AG04450 (cell line): Measurements from ENCODE around the gene RNF19B. TPM values are rescaled to one million over a fixed set of nuclear protein-coding genes. Genes with fewer than 3 reads are reported as not detected.

Experiments
- CTCF ChIA-PET: fragments of 300-600, 350-600 bp; formaldehyde crosslinking; extraction: SDS; loops from one replicate; lab custom pipeline; 2022; ENCODE audit warnings: antibody characterized with exemption, inconsistent platforms; lab: Charles Lee
- POLR2A ChIA-PET: fragments of 350-600 bp; formaldehyde crosslinking; extraction: SDS; loops from one replicate; lab custom pipeline; 2021; ENCODE audit warnings: antibody characterized with exemption, inconsistent platforms; lab: Yijun Ruan, JAX
- DNase-seq: peaks from one replicate; pipeline ENCODE4 v3.0.0-alpha.2; 2011; ENCODE audit warnings: low read depth, low spot score
- H3K27ac ChIP-seq: one replicate; pipeline ENCODE4 v1.5.1; 2012; ENCODE audit warnings: low read depth, low read length, control low read depth
- H3K27me3 ChIP-seq: one replicate; pipeline ENCODE4 v1.6.0; 2012; ENCODE audit warnings: low read length; ENCODE audit not compliant: control insufficient read depth, insufficient read depth
- H3K4me3 ChIP-seq: 2 replicates; pipeline ENCODE4 v1.5.1; 2011; ENCODE audit warnings: mild to moderate bottlenecking, low read depth, low read length, control low read depth
- H3K9me3 ChIP-seq: 2 replicates; pipeline ENCODE4 v1.5.1; 2012; ENCODE audit warnings: low read length; ENCODE audit not compliant: control insufficient read depth, insufficient read depth
- polyA plus RNA-seq: library from polyadenylated mRNA; depleted of rRNA; stranded (reverse); fragments of >200 nt; gene quantifications from 2 replicates; pipeline ENCODE4 v1.2.3, GENCODE V29; 2011
- TF ChIP-seq, protein P1 (sequence below): IDR thresholded peaks from 2 replicates; pipeline ENCODE4 v1.5.1; 2011; ENCODE audit warnings: low read depth, low read length, control low read depth, inconsistent platforms

Gene RNF19B
- polyA plus RNA-seq, 1 experiment = 10.1 TPM

DNA sequence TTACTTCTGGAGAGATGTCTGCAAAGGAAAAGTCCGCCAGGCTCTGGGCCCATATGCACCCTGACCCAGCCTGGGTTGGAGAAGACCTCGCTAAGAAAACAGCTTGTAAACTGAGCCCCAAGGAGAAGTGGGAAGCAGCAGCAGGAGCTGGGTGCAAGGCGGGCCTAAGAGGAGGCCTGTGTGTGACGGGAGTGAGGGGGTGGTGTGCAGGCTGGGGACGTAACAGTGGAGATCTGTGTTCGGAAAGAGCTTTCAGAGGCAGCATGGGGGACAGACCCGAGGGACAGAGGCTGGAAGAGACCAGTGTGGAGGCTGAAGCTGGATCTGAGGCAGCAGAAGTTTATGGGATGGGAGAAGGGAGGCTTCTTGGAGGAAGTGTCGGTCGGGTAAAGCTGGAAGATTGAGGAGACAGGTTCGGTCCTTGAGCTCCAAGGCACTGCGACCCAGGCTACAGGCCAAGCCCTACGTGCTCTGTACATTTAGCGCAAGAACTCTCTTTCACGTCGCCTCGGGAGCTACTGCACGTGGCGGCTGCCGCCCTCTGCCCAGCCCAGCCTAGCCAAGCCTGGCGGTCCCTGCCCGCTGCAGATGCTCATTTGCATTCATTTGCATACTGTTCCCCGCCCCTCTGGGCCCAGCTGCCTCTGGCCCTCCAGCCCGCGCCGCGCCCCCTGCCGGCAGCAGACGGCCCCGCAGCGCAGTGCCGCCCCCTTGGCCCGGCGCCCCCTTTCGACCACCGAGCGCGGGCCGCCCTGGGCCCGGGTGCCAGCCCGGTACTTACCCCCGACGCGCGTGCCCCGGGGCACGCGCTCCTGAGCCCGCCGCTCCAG is 72.0 kb downstream of the RNF19B start:
- Histone ChIP-seq H3K9me3 (no peaks in the 10 kb centered on the region; the same call in 1 of the 2 replicates), H3K27me3 (peaks cover 37% of the 10 kb centered on the region), H3K27ac (no peak overlapping the region), H3K4me3 (peak overlapping the region; percentile 54)
- CTCF ChIA-PET = interaction anchor here (0.6 to 5.2 kb wide), 21 partner anchors 12 to 481 kb away, joined by 3 to 31 read pairs (median 4); no protein-coding TSS in a partner anchor
- TF ChIP-seq, protein P1, sequence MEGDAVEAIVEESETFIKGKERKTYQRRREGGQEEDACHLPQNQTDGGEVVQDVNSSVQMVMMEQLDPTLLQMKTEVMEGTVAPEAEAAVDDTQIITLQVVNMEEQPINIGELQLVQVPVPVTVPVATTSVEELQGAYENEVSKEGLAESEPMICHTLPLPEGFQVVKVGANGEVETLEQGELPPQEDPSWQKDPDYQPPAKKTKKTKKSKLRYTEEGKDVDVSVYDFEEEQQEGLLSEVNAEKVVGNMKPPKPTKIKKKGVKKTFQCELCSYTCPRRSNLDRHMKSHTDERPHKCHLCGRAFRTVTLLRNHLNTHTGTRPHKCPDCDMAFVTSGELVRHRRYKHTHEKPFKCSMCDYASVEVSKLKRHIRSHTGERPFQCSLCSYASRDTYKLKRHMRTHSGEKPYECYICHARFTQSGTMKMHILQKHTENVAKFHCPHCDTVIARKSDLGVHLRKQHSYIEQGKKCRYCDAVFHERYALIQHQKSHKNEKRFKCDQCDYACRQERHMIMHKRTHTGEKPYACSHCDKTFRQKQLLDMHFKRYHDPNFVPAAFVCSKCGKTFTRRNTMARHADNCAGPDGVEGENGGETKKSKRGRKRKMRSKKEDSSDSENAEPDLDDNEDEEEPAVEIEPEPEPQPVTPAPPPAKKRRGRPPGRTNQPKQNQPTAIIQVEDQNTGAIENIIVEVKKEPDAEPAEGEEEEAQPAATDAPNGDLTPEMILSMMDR = peak; percentile 23; the same call in 1 of the 2 replicates
- POLR2A ChIA-PET = no interaction called here
- no peak for DNase-seq

DNA sequence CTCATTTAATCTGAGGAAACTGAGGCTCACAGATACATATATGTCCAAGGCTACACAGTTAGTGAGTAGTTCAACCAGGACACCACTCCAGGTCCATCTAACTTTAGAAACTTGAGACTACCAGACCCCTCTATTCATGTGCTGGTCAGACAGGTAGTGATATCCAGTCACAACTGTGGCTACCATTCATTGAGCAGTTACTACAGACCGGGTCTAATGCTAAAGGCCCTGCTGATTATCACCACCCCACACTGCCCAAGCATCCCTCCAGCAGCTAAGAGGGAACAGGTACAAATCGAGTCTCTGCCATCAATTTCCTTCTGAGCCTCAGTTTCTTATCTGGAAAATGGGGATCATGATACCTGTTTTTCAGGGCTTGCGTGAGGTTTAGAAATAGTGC is 73.0 kb downstream of the RNF19B start:
- Histone ChIP-seq H3K27ac (no peak overlapping the region), H3K27me3 (peaks cover 43% of the 10 kb centered on the region), H3K9me3 (peaks cover 2% of the 10 kb centered on the region), H3K4me3 (no peak overlapping the region)
- ChIA-PET POLR2A (no interaction called here), CTCF (interaction anchor here (1.1 to 5.2 kb wide), 3 partner anchors 16 to 193 kb away, joined by 3 to 31 read pairs (median 5); no protein-coding TSS in a partner anchor)
- DNase-seq = no peak
- TF ChIP-seq, protein P1 = no peak

DNA sequence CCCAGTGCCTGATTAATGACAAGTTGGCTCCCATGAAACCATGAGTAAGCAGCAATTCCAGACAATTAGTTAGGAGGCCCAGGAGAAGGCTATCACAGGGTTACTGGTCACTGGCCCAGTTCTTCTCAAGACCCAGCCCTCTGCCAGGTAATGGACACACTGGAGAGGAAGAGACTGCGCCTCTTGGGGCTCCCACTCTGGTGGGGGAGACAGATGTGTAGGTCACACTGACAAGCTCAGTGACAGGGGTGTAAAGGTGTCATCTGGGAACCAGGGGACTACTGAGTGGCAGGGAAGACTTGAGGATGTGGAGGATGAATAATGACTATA is 73.4 kb downstream of the RNF19B start:
- peaks cover 3% of the 10 kb centered on the region for H3K9me3 ChIP-seq
- H3K27me3 ChIP-seq = peaks cover 43% of the 10 kb centered on the region
- DNase-seq = no peak
- no peak overlapping the region for H3K4me3 ChIP-seq
- CTCF ChIA-PET = interaction anchor here (5.2 kb wide), 1 partner anchor 15 kb away, joined by 31 read pairs; no protein-coding TSS in a partner anchor
- H3K27ac ChIP-seq = no peak overlapping the region
- POLR2A ChIA-PET = no interaction called here
- TF ChIP-seq, protein P1 = no peak

DNA sequence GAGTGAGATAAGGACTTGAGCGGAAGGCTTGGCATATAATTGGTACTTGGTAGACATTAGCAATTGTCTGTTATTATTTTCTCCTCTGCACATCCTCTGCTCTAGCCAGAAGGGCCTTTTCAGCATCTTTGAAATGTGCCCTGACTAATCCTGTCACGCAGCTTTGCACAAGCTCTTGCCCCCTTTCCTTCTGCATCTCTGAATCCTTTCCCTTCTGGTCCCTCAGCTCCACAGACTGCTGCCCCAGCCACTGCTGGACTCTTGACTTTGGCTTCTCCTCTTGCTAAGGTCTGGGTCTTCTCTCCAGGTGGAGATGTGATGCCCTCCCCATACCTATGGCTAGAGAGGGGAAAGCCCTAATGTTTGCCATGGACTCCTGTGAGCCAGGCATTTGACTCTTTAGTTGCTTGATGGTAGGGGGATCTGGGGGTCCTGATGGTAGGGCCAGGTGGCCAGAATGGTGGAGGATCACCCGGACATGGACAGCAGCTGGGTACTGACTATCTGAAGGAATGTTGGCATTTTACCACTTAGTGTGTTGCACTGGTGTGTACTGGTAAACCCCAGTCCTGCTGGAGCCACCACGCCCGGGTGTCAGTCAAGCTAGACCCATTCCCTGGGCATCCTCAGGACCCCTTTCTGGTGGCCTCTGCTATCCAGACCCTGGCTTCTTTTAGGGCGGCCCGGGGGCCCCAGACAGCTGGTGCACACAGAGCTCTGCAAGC is 73.9 kb downstream of the RNF19B start:
- H3K9me3 ChIP-seq = peaks cover 3% of the 10 kb centered on the region
- no peak for DNase-seq
- POLR2A ChIA-PET = no interaction called here
- TF ChIP-seq, protein P1 = no peak
- peaks cover 48% of the 10 kb centered on the region for H3K27me3 ChIP-seq
- CTCF ChIA-PET = interaction anchor here (0.6 to 5.2 kb wide), 2 partner anchors 15 to 169 kb away, joined by 4 to 31 read pairs; no protein-coding TSS in a partner anchor
- no peak overlapping the region for H3K4me3 ChIP-seq
- no peak overlapping the region for H3K27ac ChIP-seq
